Fibroblast of lung (primary cell): ENCODE measurements around the gene SH3GL2.

ENCODE experiments used
- CTCF ChIP-seq, 2 donors: IDR thresholded peaks in 1 of 2; conservative IDR thresholded peaks in 1 of 2; 1 replicate in 1 of 2; 2 replicates in 1 of 2; pipeline ENCODE4 v1.5.1; 2011 to 2012; ENCODE audit warnings: low read length in 2 of 2, control low read depth in 1 of 2, inconsistent platforms in 1 of 2, low read depth in 1 of 2, mild to moderate bottlenecking in 1 of 2
- EZH2 ChIP-seq: IDR thresholded peaks from 2 replicates; pipeline ENCODE4 v1.5.1; 2012; ENCODE audit warnings: low read length, control low read depth, mild to moderate bottlenecking; ENCODE audit errors: missing control alignments

- TF ChIP-seq CTCF (conservative IDR thresholded peaks at IDR 0.05 in 1 of 2, IDR thresholded peaks at IDR 0.05 in 1 of 2; ENCODE audit: low read depth in 1 of 2, low read length in 2 of 2) (no peak), EZH2 (no peak)
These were observed 155.8 kb downstream of the SH3GL2 start for GRCh38 chr9:17734674-17735073.
